B cell (primary cell): ENCODE results near the gene OR51D1. TPM values are rescaled to one million over a fixed set of nuclear protein-coding genes. Genes with fewer than 3 reads are reported as not detected.

Experiments
- ATAC-seq: fragments of 200-7000 bp; cut with Tn5 transposase; one replicate; pipeline ENCODE4 v1.10.0; 2021; ENCODE audit warnings: low read depth, mild to moderate bottlenecking, moderate number of reproducible peaks, moderate library complexity
- CTCF ChIA-PET: fragments of 350-600 bp; sonication (Branson Sonifier 250); formaldehyde crosslinking; loops from one replicate; lab custom pipeline; 2021; ENCODE audit warnings: antibody characterized with exemption, inconsistent platforms; lab: Charles Lee
- POLR2A ChIA-PET: fragments of 350-600 bp; sonication (Branson Sonifier 250); formaldehyde crosslinking; loops from one replicate; lab custom pipeline; 2021; ENCODE audit warnings: antibody characterized with exemption; lab: Charles Lee
- DNase-seq: peaks from one replicate; pipeline ENCODE4 v3.0.0; 2013
- H2AFZ ChIP-seq: 2 replicates; pipeline ENCODE4 v1.6.1; 2012; ENCODE audit warnings: mild to moderate bottlenecking, low read depth, low read length; ENCODE audit not compliant: insufficient read depth, poor library complexity, severe bottlenecking
- H3K27ac ChIP-seq, 2 donors: 1 replicate in 1 of 2; 2 replicates in 1 of 2; pipeline ENCODE4 v1.5.1; 2012 to 2013; ENCODE audit warnings: low read length in 2 of 2, mild to moderate bottlenecking in 2 of 2, moderate library complexity in 1 of 2
- H3K27me3 ChIP-seq, 4 experiments: fragments of 200-600 bp in 1 of 4; sonication (generic) in 1 of 4; replicated peaks in 1 of 4; 1 replicate in 2 of 4; 2 replicates in 2 of 4; pipeline versions ENCODE4 v1.6.1 to v1.7.0; 2013 to 2016; ENCODE audit warnings: low read length in 3 of 4, mild to moderate bottlenecking in 2 of 4, mixed read lengths in 1 of 4, moderate library complexity in 1 of 4; ENCODE audit not compliant: insufficient read depth in 4 of 4, control insufficient read depth in 3 of 4; ENCODE audit errors: control extremely low read depth in 1 of 4
- H3K36me3 ChIP-seq, 2 experiments: replicated peaks in 1 of 2; 1 replicate in 1 of 2; 2 replicates in 1 of 2; pipeline versions ENCODE4 v1.6.1 to v1.7.1; 2013; ENCODE audit warnings: low read length in 1 of 2; ENCODE audit not compliant: insufficient read depth in 2 of 2, control insufficient read depth in 1 of 2; ENCODE audit errors: control extremely low read depth in 1 of 2, extremely low read depth in 1 of 2
- H3K4me1 ChIP-seq, 2 donors: fragments of 200-600 bp in 1 of 2; sonication (generic) in 1 of 2; 1 replicate in 1 of 2; 2 replicates in 1 of 2; pipeline versions ENCODE4 v1.5.1 to v1.6.1; 2013 to 2017; ENCODE audit warnings: low read length in 2 of 2; ENCODE audit not compliant: control insufficient read depth in 2 of 2, insufficient read depth in 2 of 2
- H3K4me2 ChIP-seq: replicated peaks from 2 replicates; pipeline ENCODE3; 2012; ENCODE audit warnings: mild to moderate bottlenecking, low read depth, low read length; ENCODE audit not compliant: poor library complexity, severe bottlenecking
- H3K4me3 ChIP-seq, 5 experiments: fragments of 200-600 bp in 1 of 5; sonication (generic) in 1 of 5; 1 replicate in 3 of 5; 2 replicates in 2 of 5; pipeline versions ENCODE4 v1.5.1 to v1.7.0; 2011 to 2016; ENCODE audit warnings: low read length in 4 of 5, mild to moderate bottlenecking in 4 of 5, low read depth in 2 of 5, control low read depth in 1 of 5, moderate library complexity in 1 of 5; ENCODE audit not compliant: insufficient read depth in 1 of 5; ENCODE audit errors: control extremely low read depth in 1 of 5, extremely low read depth in 1 of 5
- H3K79me2 ChIP-seq: fragments of 200-600 bp; sonication (generic); one replicate; pipeline ENCODE4 v1.6.0; 2016; ENCODE audit warnings: low read length; ENCODE audit not compliant: control insufficient read depth, insufficient read depth
- H3K9ac ChIP-seq: fragments of 200-600 bp; sonication (generic); 2 replicates; pipeline ENCODE4 v1.6.1; 2017; ENCODE audit warnings: mild to moderate bottlenecking, low read length, moderate library complexity
- H3K9me3 ChIP-seq, 3 donors: one replicate each; pipeline versions ENCODE4 v1.6.1 to v1.7.1; 2013; ENCODE audit warnings: low read length in 2 of 3; ENCODE audit not compliant: control insufficient read depth in 2 of 3, insufficient read depth in 1 of 3; ENCODE audit errors: control extremely low read depth in 1 of 3
- H4K20me1 ChIP-seq: 2 replicates; pipeline ENCODE4 v1.6.0; 2012; ENCODE audit warnings: mild to moderate bottlenecking, low read length; ENCODE audit not compliant: insufficient read depth, control insufficient read depth, poor library complexity, severe bottlenecking
- H3K27ac Mint-ChIP-seq: one replicate; pipeline ENCODE4 v1.8.0; 2021; ENCODE audit warnings: mixed read lengths
- H3K27me3 Mint-ChIP-seq: one replicate; pipeline ENCODE4 v1.8.0; 2021; ENCODE audit warnings: mixed read lengths
- H3K4me1 Mint-ChIP-seq: one replicate; pipeline ENCODE4 v1.8.0; 2021; ENCODE audit warnings: mixed read lengths
- H3K4me3 Mint-ChIP-seq: one replicate; pipeline ENCODE4 v1.8.0; 2021; ENCODE audit warnings: mixed read lengths
- H3K9me3 Mint-ChIP-seq: one replicate; pipeline ENCODE4 v1.8.0; 2022; ENCODE audit warnings: mixed read lengths; ENCODE audit not compliant: insufficient read depth
- CTCF ChIP-seq: fragments of 200-600 bp; IDR thresholded peaks from one replicate; pipeline ENCODE4 v1.8.0; 2022; ENCODE audit warnings: antibody characterized with exemption, mild to moderate bottlenecking
- EZH2 ChIP-seq: IDR thresholded peaks from 2 replicates; pipeline ENCODE4 v1.6.1; 2012; ENCODE audit warnings: borderline replicate concordance, low read depth, mild to moderate bottlenecking, moderate library complexity, low read length; ENCODE audit not compliant: insufficient read depth, poor library complexity, severe bottlenecking
- WGBS: methylation state at CpG from one replicate; pipeline ENCODE4 v1.1.5; 2013; ENCODE audit warnings: missing lambda C conversion rate; ENCODE audit not compliant: insufficient coverage; 5-methylcytosine and 5-hydroxymethylcytosine counted together
- intact Hi-C: fragments of 100-400 bp; cut with micrococcal nuclease; formaldehyde crosslinking; loops from one replicate; pipeline ENCODE4 v1.10.0; 2022
- polyA plus RNA-seq: library from polyadenylated mRNA; depleted of rRNA; stranded (reverse); fragments of >200 nt; gene quantifications from 2 replicates; pipeline ENCODE4 v1.2.3, GENCODE V29; 2012
- total RNA-seq, 2 donors: library from RNA; stranded (reverse); fragments of 120-200 nt in 1 of 2; gene quantifications; 1 replicate in 1 of 2; 2 replicates in 1 of 2; pipeline versions ENCODE4 v1.2.3 to v1.2.4, GENCODE V29; 2013 to 2022

OR51D1 gene
- total and polyA plus RNA-seq, 2 donors (not counting 1 experiment from before 2014, with no cell fraction given) = not detected

GRCh38 chr11:4644233-4644632, 7.0 kb downstream of the OR51D1 start:
- Mint-ChIP-seq H3K4me3 (no peak overlapping the region), H3K27ac (no peak overlapping the region), H3K27me3 (peaks cover 36% of the 10 kb centered on the region), H3K9me3 (no peaks in the 10 kb centered on the region), H3K4me1 (no peaks in the 10 kb centered on the region)
- Histone ChIP-seq H3K9ac (no peak overlapping the region), H2AFZ (no peak overlapping the region), H3K4me2 (no peak overlapping the region), H4K20me1 (no peaks in the 10 kb centered on the region), H3K79me2 (no peaks in the 10 kb centered on the region), H3K4me1 (no peaks in the 10 kb centered on the region), H3K27me3 (peaks cover 0 to 2% (median 0%) of the 10 kb centered on the region in 4 experiments), H3K36me3 (no peaks in the 10 kb centered on the region), H3K27ac (no peak overlapping the region), H3K9me3 (no peaks in the 10 kb centered on the region), H3K4me3 (no peak overlapping the region)
- POLR2A ChIA-PET = no interaction called here
- CTCF ChIA-PET = no interaction called here
- TF ChIP-seq EZH2 (no peak), CTCF (no peak)
- 68% methylated on average over 3 of the region's 4 CpGs for WGBS
- intact Hi-C loops = no loop called here
- ATAC-seq (no peak), DNase-seq (no peak)

GRCh38 chr11:4645974-4646373, 8.7 kb downstream of the OR51D1 start:
- H3K4me3 ChIP-seq = no peak overlapping the region
- H3K9me3 ChIP-seq = no peaks in the 10 kb centered on the region
- H3K4me1 ChIP-seq = no peaks in the 10 kb centered on the region
- H3K4me2 ChIP-seq = no peak overlapping the region
- intact Hi-C loops = no loop called here
- H3K36me3 ChIP-seq = no peaks in the 10 kb centered on the region
- Mint-ChIP-seq H3K27ac (no peak overlapping the region), H3K27me3 (peaks cover 34% of the 10 kb centered on the region), H3K9me3 (no peaks in the 10 kb centered on the region), H3K4me3 (no peak overlapping the region), H3K4me1 (no peaks in the 10 kb centered on the region)
- ATAC-seq (no peak), DNase-seq (no peak)
- no peaks in the 10 kb centered on the region for H4K20me1 ChIP-seq
- no peak overlapping the region for H3K9ac ChIP-seq
- H3K27ac ChIP-seq = no peak overlapping the region
- no peaks in the 10 kb centered on the region for H3K79me2 ChIP-seq
- ChIA-PET CTCF (interaction anchor here (2.0 kb wide), 1 partner anchor 9 kb away, joined by 9 read pairs; the partner anchor contains the start of gene OR51D1), POLR2A (no interaction called here)
- no peak overlapping the region for H2AFZ ChIP-seq
- TF ChIP-seq CTCF = no peak
- TF ChIP-seq EZH2 = no peak
- H3K27me3 ChIP-seq = peaks cover 0 to 2% (median 0%) of the 10 kb centered on the region in 4 experiments
- WGBS = 83% methylated on average over 1 of the region's 2 CpGs
